Loucy (cell line): ENCODE data around the gene SMURF2.

Experiments used
- H2AFZ ChIP-seq: fragments of 200-600 bp; sonication (generic); 2 replicates; pipeline ENCODE4 v1.6.0; 2016; ENCODE audit warnings: antibody characterized with exemption, mild to moderate bottlenecking, low read length, moderate library complexity
- H3F3A ChIP-seq: fragments of 200-600 bp; 2 replicates; pipeline ENCODE4 v1.6.0; 2016; ENCODE audit warnings: antibody characterized with exemption, low read depth, mild to moderate bottlenecking
- H3K27me3 ChIP-seq: fragments of 200-600 bp; sonication (generic); 2 replicates; pipeline ENCODE4 v1.6.1; 2014; ENCODE audit warnings: low read length, mild to moderate bottlenecking; ENCODE audit not compliant: insufficient read depth, poor library complexity, severe bottlenecking
- H3K36me3 ChIP-seq: fragments of 200-600 bp; sonication (generic); 2 replicates; pipeline ENCODE4 v1.6.1; 2016; ENCODE audit warnings: low read length; ENCODE audit not compliant: insufficient read depth
- H3K4me1 ChIP-seq: fragments of 200-600 bp; sonication (generic); 2 replicates; pipeline ENCODE4 v1.5.1; 2014; ENCODE audit warnings: low read length, mild to moderate bottlenecking; ENCODE audit not compliant: insufficient read depth, poor library complexity, severe bottlenecking
- H3K4me2 ChIP-seq: fragments of 200-600 bp; sonication (generic); 2 replicates; pipeline ENCODE4 v1.6.0; 2014; ENCODE audit warnings: antibody characterized with exemption, low read length, low read depth, mild to moderate bottlenecking; ENCODE audit not compliant: poor library complexity, severe bottlenecking
- H3K4me3 ChIP-seq: fragments of 200-600 bp; sonication (generic); 2 replicates; pipeline ENCODE4 v1.5.1; 2014; ENCODE audit warnings: low read length, mild to moderate bottlenecking, mixed read lengths; ENCODE audit not compliant: poor library complexity, severe bottlenecking
- H3K79me2 ChIP-seq: fragments of 200-600 bp; sonication (generic); 2 replicates; pipeline ENCODE4 v1.6.1; 2014; ENCODE audit warnings: low read length; ENCODE audit not compliant: insufficient read depth
- H3K9ac ChIP-seq: fragments of 200-600 bp; sonication (generic); 2 replicates; pipeline ENCODE4 v1.6.0; 2014; ENCODE audit warnings: mild to moderate bottlenecking, low read depth, low read length, moderate library complexity; ENCODE audit not compliant: poor library complexity, severe bottlenecking
- H3K9me2 ChIP-seq: fragments of 200-600 bp; sonication (generic); replicated peaks from 2 replicates; pipeline ENCODE4 v1.6.1; 2016; ENCODE audit warnings: low read depth, low read length, mixed read lengths
- H3K9me3 ChIP-seq: fragments of 200-600 bp; sonication (generic); 2 replicates; pipeline ENCODE4 v1.6.1; 2014; ENCODE audit warnings: mild to moderate bottlenecking, antibody characterized with exemption, low read length, low read depth; ENCODE audit not compliant: insufficient read depth
- H4K20me1 ChIP-seq: fragments of 200-600 bp; sonication (generic); 2 replicates; pipeline ENCODE4 v1.6.0; 2014; ENCODE audit warnings: antibody characterized with exemption, low read length, mild to moderate bottlenecking; ENCODE audit not compliant: insufficient read depth, poor library complexity, severe bottlenecking
- CTCF ChIP-seq: fragments of 200-600 bp; sonication (generic); conservative IDR thresholded peaks from 2 replicates; pipeline ENCODE4 v1.5.1; 2014; ENCODE audit warnings: mild to moderate bottlenecking, antibody characterized with exemption, low read length
- EZH2phosphoT487 ChIP-seq: fragments of 200-600 bp; IDR thresholded peaks from 2 replicates; pipeline ENCODE4 v1.6.1; 2018; ENCODE audit warnings: antibody characterized with exemption, mild to moderate bottlenecking, moderate library complexity, borderline replicate concordance

The SMURF2 gene

GRCh38 chr17:64635647-64636305 is 26.3 kb downstream of the SMURF2 start:
- Histone ChIP-seq H3K4me2 (peak overlapping the region; percentile 9), H3K36me3 (peaks cover 16% of the 10 kb centered on the region; the same call in 1 of the 2 replicates), H3K27me3 (no peaks in the 10 kb centered on the region), H3K9me2 (no peaks in the 10 kb centered on the region), H3K9me3 (no peaks in the 10 kb centered on the region), H3K9ac (no peak overlapping the region), H3K4me1 (peaks cover 21% of the 10 kb centered on the region), H2AFZ (no peak overlapping the region), H3K79me2 (peaks cover 100% of the 10 kb centered on the region), H3F3A (peaks cover 4% of the 10 kb centered on the region; the same call in 1 of the 2 replicates), H3K4me3 (no peak overlapping the region), H4K20me1 (peaks cover 78% of the 10 kb centered on the region)
- TF ChIP-seq EZH2phosphoT487 (no peak), CTCF (no peak)

GRCh38 chr17:64634218-64634617 is 27.9 kb downstream of the SMURF2 start:
- Histone ChIP-seq H3K9ac (no peak overlapping the region), H2AFZ (no peak overlapping the region), H4K20me1 (peaks cover 78% of the 10 kb centered on the region), H3F3A (peaks cover 4% of the 10 kb centered on the region; the same call in 1 of the 2 replicates), H3K79me2 (peaks cover 100% of the 10 kb centered on the region), H3K4me3 (no peak overlapping the region), H3K4me2 (peak overlapping the region; percentile 4), H3K27me3 (no peaks in the 10 kb centered on the region), H3K9me3 (no peaks in the 10 kb centered on the region), H3K4me1 (peaks cover 21% of the 10 kb centered on the region), H3K36me3 (peaks cover 16% of the 10 kb centered on the region; the same call in 1 of the 2 replicates), H3K9me2 (no peaks in the 10 kb centered on the region)
- TF ChIP-seq CTCF (no peak), EZH2phosphoT487 (no peak)

- H3K27me3 ChIP-seq = no peaks in the 10 kb centered on the region
- no peak overlapping the region for H2AFZ ChIP-seq
- no peak overlapping the region for H3K4me3 ChIP-seq
- no peaks in the 10 kb centered on the region for H3K9me2 ChIP-seq
- TF ChIP-seq EZH2phosphoT487 (no peak), CTCF (no peak)
- peaks cover 4% of the 10 kb centered on the region; the same call in 1 of the 2 replicates for H3F3A ChIP-seq
- peaks cover 9% of the 10 kb centered on the region; the same call in 1 of the 2 replicates for H3K36me3 ChIP-seq
- peaks cover 83% of the 10 kb centered on the region for H4K20me1 ChIP-seq
- no peaks in the 10 kb centered on the region for H3K9me3 ChIP-seq
- H3K79me2 ChIP-seq = peaks cover 100% of the 10 kb centered on the region
- H3K4me1 ChIP-seq = peaks cover 26% of the 10 kb centered on the region
- H3K9ac ChIP-seq = no peak overlapping the region
- H3K4me2 ChIP-seq = no peak overlapping the region
Measured at GRCh38 chr17:64632606-64633005, 29.5 kb downstream of the SMURF2 start.
